ENCODE results near the gene HDAC5.
"Not testable (repeated sequence)": the region's sequence is repeated elsewhere in the genome, so short reads cannot be mapped to it uniquely, and the experiment has no call there.

Gene HDAC5

GRCh38 chr17:44110823-44111633 is 12.4 kb downstream of the HDAC5 start:
- DNase-seq, result peak; percentile 50

GRCh38 chr17:44110011-44110686 is 13.3 kb downstream of the HDAC5 start:
- no peak for DNase-seq

- no peak for DNase-seq
Observed at GRCh38 chr17:44109312-44109630, 14.2 kb downstream of the HDAC5 start.

GRCh38 chr17:44108440-44109311 is 14.8 kb downstream of the HDAC5 start:
- no peak for DNase-seq

DNA sequence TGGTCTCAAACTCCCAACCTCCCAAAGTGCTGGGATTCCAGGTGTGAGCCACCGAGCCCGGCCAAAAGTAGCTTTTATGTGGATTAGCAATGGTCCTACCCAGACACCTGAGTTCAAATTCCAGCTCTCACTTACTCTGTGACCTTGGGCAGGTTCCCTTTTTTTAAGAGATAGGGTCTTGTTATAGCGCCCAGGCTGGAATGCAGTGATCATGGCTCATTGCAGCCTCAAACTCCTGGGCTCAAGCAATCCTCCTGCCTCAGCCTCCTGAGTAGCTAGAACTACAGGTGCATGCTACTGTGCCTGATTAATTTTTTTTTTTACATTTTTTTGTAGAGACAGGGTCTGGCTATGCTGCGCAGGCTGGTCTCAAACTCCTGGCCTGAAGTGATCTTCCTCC is 16.6 kb downstream of the HDAC5 start:
- DNase-seq, result no peak

GRCh38 chr17:44105941-44106340 is 17.5 kb downstream of the HDAC5 start:
- DNase-seq, result no peak

DNA sequence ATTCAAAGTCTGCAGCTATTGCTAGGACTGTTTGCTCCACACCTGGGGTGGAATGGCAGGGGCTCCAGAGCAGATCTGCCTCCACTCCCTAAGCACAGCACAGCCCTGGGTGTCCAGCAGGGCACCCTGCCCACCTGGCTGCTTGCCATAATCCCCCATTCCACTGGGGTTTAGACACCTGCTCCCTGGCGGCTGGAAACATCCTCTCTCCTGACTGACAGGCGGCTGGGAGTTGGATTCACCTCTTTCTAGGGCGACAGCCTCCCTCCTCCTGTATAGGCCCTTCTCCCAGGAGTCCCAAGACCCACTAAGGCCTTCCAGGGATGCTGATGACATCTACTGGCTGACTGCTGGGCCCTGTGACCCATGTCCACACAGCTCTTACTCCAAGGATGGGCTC is 18.0 kb downstream of the HDAC5 start:
- no peak for DNase-seq

GRCh38 chr17:44102849-44103622 is 20.4 kb downstream of the HDAC5 start:
- no peak for DNase-seq

DNA sequence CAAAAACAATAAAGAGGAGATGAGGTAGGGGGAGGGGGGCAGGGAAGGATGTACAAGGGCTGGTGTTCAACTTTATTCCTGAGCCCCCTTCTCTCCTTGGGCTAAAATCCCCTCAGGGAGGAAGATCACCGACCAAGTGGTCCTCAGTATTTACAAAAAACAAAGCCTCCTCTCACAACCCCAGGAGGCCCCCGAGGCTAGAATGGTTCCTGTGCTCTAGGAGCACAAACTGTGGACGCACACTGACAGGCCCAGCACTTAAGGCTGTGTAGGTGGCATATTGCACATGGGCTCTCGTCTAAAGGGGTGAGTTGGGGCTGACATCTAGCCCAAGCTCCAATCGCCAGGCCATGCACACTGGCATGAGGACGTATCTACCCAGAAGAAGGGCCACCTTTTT is 21.6 kb downstream of the HDAC5 start:
- not testable (repeated sequence) for DNase-seq

DNA sequence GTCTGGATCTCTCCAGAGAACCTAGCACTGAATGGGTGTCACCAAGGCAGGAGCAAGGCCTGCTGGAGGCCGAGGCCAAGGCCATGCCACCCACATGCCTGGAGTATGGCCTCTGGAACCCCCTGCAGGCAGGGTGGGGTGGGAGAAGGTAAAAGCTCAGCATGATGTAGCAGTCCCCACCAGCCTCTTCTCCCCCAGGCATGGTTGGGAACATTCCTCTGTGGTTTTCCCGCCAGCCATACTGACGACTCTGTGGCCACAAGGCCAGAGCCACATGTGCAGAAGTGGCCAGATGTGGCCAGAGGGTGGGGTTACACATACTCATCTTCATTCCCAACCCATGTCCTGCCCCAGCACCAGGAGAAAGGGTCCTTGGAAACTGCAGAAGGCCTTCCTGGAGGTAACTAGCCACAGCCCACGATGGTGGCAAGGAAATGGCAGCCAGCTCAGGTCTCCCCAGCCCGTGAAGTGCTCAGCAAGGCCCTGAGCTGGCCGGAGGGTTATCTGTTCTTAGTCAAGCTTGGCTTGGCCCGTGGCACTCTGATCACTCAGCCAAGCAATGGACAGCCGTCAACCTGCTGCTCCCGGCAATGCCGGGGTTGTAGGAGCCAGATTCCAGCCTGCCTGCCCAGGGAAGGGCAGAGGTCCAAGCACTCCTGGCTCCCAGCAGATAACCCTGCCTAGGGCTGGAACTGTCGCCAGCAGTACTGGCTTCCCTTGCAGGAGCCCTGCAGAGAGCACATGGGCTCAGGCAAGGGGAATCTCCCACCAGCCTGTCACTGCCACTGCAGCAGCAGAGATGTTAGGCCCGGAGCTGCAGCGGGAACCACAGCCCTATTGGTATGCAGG is 26.1 kb downstream of the HDAC5 start:
- DNase-seq, result no peak

GRCh38 chr17:44095647-44096496 is 27.6 kb downstream of the HDAC5 start:
- no peak for DNase-seq

GRCh38 chr17:44095388-44095646 is 28.1 kb downstream of the HDAC5 start:
- DNase-seq, result no peak

DNA sequence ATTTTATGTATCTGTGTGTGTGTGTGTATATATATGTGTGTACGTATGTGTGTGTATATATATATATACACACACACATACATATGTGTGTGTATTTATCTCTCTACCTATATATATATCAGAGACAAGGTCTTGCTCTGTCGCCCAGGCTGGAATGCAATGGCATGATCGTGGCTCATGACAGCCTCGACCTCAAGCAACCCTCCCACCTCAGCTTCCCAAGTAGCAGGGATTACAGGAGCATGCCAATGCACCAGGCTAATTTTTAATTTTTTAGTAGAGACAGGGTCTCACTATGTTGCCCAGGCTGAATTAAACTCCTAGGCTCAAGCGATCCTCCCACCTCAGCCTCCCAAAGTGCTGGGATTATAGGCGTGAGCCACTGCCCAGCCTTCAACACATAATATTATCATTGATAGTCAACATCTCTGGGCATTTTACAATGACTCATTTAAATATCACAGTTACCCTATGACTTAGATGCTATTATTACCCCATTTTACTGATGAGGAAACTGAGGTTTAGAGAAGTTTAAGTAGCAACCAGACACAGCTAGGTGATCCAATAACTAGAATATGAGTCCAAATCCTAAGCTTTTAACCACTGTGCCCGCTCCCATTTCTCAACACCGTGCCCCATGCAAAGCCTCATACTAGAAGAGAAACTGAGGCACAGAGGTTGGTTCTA is 28.6 kb downstream of the HDAC5 start:
- DNase-seq, result no peak

- DNase-seq, result no peak
Observed at GRCh38 chr17:44093231-44093900, 30.1 kb downstream of the HDAC5 start.

DNA sequence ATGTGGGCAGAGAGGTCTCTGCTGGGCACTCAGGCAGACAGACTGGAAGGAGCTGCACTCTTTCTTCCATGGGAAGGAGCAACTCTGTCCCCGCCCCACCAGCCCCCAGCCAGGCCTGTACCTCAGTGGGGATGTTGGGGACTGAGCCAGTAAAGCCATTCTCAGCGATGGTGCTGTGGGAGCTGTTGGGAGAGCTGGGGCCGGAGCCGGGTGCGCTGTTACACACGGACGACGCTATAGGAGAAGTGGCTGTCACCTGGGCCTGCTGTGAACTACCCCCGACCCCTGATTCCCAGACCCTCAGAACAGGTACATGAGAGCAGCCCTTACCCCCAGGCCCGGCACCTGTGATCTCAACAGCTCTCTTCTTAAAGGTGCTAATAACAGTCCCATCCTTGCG is 31.4 kb downstream of the HDAC5 start:
- DNase-seq, result no peak

DNA sequence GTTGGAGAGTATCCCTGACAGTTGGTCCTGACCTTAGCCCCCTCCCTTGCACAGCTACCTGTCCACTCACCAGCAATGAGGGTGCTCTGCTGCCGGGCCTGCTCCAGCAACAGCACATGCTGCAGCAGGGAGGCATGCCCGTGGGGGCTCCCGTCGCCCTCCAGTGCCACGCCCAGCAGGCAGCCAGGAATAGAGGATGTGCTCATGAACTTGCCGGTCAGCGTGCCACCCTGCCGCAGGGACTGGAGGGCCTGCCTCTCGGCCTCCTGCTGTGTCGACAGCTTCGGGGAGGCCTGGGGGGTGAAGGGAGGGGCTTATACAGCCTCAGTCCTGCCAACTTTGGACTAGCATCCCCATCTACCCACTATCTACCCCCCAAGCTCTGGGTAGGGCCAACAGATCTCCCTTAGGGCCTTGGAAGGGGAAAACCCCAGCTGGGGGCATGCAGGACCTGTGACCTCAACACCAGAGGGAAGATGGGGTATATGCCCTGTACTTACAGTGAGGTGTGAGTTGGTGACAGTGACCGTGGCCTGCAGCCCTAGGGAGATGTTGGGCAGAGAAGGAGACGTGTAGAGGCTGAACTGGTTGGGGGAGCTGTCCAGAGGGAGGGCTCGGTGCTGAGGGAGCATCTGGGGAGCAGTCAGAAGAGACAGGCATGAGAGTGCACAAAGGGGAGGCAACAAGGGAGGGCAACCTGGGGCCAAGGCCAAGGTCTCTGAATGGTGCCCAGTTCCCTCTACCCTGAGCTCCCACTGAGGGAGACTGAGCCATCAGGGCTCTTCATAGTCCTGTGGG is 32.0 kb downstream of the HDAC5 start:
- DNase-seq, result no peak

DNA sequence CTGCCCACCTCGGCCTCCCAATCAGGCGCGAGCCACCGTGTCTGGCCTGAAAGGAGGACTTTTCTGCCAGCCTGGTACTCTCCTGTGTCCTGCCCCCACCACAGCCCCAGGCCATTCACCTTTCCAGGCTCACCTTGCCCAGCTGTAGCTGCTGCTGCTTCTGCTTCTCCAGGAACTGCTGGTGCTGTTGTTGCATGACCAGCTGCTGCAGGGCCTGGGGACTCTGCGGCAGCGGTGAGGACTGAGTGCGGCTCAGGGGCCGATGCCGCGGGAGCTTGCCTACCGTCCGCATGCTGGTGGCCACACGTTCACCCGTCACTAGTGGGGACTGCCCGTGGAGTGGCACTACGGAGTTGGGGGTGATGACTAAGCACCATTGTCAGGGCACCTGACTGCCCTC is 35.2 kb downstream of the HDAC5 start:
- no peak for DNase-seq

GRCh38 chr17:44087319-44087718 is 36.1 kb downstream of the HDAC5 start:
- no peak for DNase-seq
